WTC11 (cell line): ENCODE measurements around the gene ALG14. TPM values are rescaled to one million over a fixed set of nuclear protein-coding genes. Genes with fewer than 3 reads are reported as not detected.

Experiments used
- ATAC-seq: fragments of 200-7000 bp; cut with Tn5 transposase; 2 replicates; pipeline ENCODE4 v1.10.0; 2021; ENCODE audit warnings: mild to moderate bottlenecking, moderate library complexity
- CTCF ChIA-PET: fragments of 300-600 bp; sonication (Branson Sonifier 250); formaldehyde crosslinking; loops from one replicate; lab custom pipeline; 2021; ENCODE audit warnings: antibody characterized with exemption; lab: Charles Lee
- POLR2A ChIA-PET: fragments of 350-600 bp; sonication (Branson Sonifier 250); formaldehyde crosslinking; loops from one replicate; lab custom pipeline; 2021; ENCODE audit warnings: antibody characterized with exemption; lab: Charles Lee
- DNase-seq: peaks from one replicate; pipeline ENCODE4 v3.0.0; 2021; ENCODE audit warnings: low spot score
- H3K27ac Mint-ChIP-seq: 2 replicates; pipeline ENCODE4 v1.8.0; 2021; ENCODE audit warnings: mixed read lengths
- H3K27me3 Mint-ChIP-seq: 2 replicates; pipeline ENCODE4 v1.8.0; 2021; ENCODE audit warnings: low read depth, mild to moderate bottlenecking, moderate library complexity, mixed read lengths
- H3K36me3 Mint-ChIP-seq: 2 replicates; pipeline ENCODE4 v1.8.0; 2021; ENCODE audit warnings: mixed read lengths
- H3K4me1 Mint-ChIP-seq: 2 replicates; pipeline ENCODE4 v1.8.0; 2022; ENCODE audit warnings: mixed read lengths
- H3K4me3 Mint-ChIP-seq: 2 replicates; pipeline ENCODE4 v1.8.0; 2021; ENCODE audit warnings: mild to moderate bottlenecking, moderate library complexity, mixed read lengths
- H3K9me3 Mint-ChIP-seq: 2 replicates; pipeline ENCODE4 v1.8.0; 2021; ENCODE audit warnings: mixed read lengths
- CREB1 ChIP-seq: sonication (generic); formaldehyde crosslinking; IDR thresholded peaks from 2 replicates; pipeline ENCODE4 v1.8.0; 2023; ENCODE audit warnings: mild to moderate bottlenecking, missing genetic modification reagents
- CREM ChIP-seq: sonication (generic); formaldehyde crosslinking; IDR thresholded peaks from 2 replicates; pipeline ENCODE4 v1.8.1; 2022; ENCODE audit warnings: mild to moderate bottlenecking, missing genetic modification reagents, moderate library complexity
- FOXK1 ChIP-seq: sonication (generic); formaldehyde crosslinking; IDR thresholded peaks from 2 replicates; pipeline ENCODE4 v1.8.0; 2022; ENCODE audit warnings: mild to moderate bottlenecking, moderate library complexity, missing genetic modification reagents
- GTF2I ChIP-seq: fragments of 250-450 bp; sonication (Bioruptor Pico); conservative IDR thresholded peaks from 2 replicates; pipeline ENCODE4 v1.4.0; 2021; ENCODE audit warnings: mild to moderate bottlenecking
- JUN ChIP-seq: sonication (generic); formaldehyde crosslinking; IDR thresholded peaks from 2 replicates; pipeline ENCODE4 v1.8.0; 2023; ENCODE audit warnings: mild to moderate bottlenecking, missing genetic modification reagents
- KAT7 ChIP-seq: sonication (generic); formaldehyde crosslinking; IDR thresholded peaks from 2 replicates; pipeline ENCODE4 v1.8.1; 2023; ENCODE audit warnings: missing genetic modification reagents, mild to moderate bottlenecking, borderline replicate concordance
- MYBL2 ChIP-seq: sonication (generic); formaldehyde crosslinking; IDR thresholded peaks from 2 replicates; pipeline ENCODE4 v1.8.1; 2023; ENCODE audit warnings: mild to moderate bottlenecking, moderate library complexity, missing genetic modification reagents
- NR1H2 ChIP-seq: sonication (generic); formaldehyde crosslinking; IDR thresholded peaks from 2 replicates; pipeline ENCODE4 v1.9.0; 2021; ENCODE audit warnings: mild to moderate bottlenecking, moderate library complexity, missing genetic modification reagents
- RORB ChIP-seq: fragments of 250-450 bp; sonication (Bioruptor Pico); IDR thresholded peaks from 2 replicates; pipeline ENCODE4 v1.9.0; 2021; ENCODE audit warnings: mild to moderate bottlenecking
- SOX15 ChIP-seq: fragments of 250-450 bp; sonication (Bioruptor Pico); IDR thresholded peaks from 2 replicates; pipeline ENCODE4 v1.9.0; 2021; ENCODE audit warnings: mild to moderate bottlenecking
- SP1 ChIP-seq: sonication (generic); formaldehyde crosslinking; conservative IDR thresholded peaks from 2 replicates; pipeline ENCODE4 v1.8.1; 2022; ENCODE audit warnings: missing genetic modification reagents
- TP53 ChIP-seq: sonication (generic); formaldehyde crosslinking; IDR thresholded peaks from 2 replicates; pipeline ENCODE4 v1.8.1; 2023; ENCODE audit warnings: mild to moderate bottlenecking, missing genetic modification reagents
- ZNF121 ChIP-seq: sonication (generic); formaldehyde crosslinking; IDR thresholded peaks from 2 replicates; pipeline ENCODE4 v1.8.0; 2023; ENCODE audit warnings: missing genetic modification reagents
- ZNF138 ChIP-seq: sonication (generic); formaldehyde crosslinking; conservative IDR thresholded peaks from 2 replicates; pipeline ENCODE4 v1.8.1; 2022; ENCODE audit warnings: mild to moderate bottlenecking, moderate library complexity, missing genetic modification reagents
- ZNF317 ChIP-seq: sonication (generic); formaldehyde crosslinking; IDR thresholded peaks from 2 replicates; pipeline ENCODE4 v1.8.1; 2023; ENCODE audit warnings: low read depth, mild to moderate bottlenecking, moderate library complexity, missing genetic modification reagents, borderline replicate concordance
- ZNF532 ChIP-seq: fragments of 250-450 bp; sonication (Bioruptor Pico); IDR thresholded peaks from 2 replicates; pipeline ENCODE4 v1.9.0; 2021; ENCODE audit warnings: mild to moderate bottlenecking, borderline replicate concordance
- total RNA-seq: library from RNA; stranded (reverse); gene quantifications from 3 replicates; pipeline ENCODE4 v1.2.3, GENCODE V29; 2021
- TF ChIP-seq, protein P1 (sequence below): sonication (generic); formaldehyde crosslinking; IDR thresholded peaks from 2 replicates; pipeline ENCODE4 v1.8.1; 2022; ENCODE audit warnings: low read depth, mild to moderate bottlenecking, moderate library complexity, missing genetic modification reagents, borderline replicate concordance
- TF ChIP-seq, protein P2 (sequence below): sonication (generic); formaldehyde crosslinking; IDR thresholded peaks from 2 replicates; pipeline ENCODE4 v1.8.0; 2023; ENCODE audit warnings: missing genetic modification reagents
- TF ChIP-seq, protein P3 (sequence below): sonication (generic); formaldehyde crosslinking; IDR thresholded peaks from 2 replicates; pipeline ENCODE4 v1.8.1; 2023; ENCODE audit warnings: mild to moderate bottlenecking, missing genetic modification reagents, moderate library complexity
- TF ChIP-seq, protein P4 (sequence below): sonication (generic); formaldehyde crosslinking; IDR thresholded peaks from 2 replicates; pipeline ENCODE4 v1.8.1; 2022; ENCODE audit warnings: mild to moderate bottlenecking, missing genetic modification reagents, moderate library complexity, borderline replicate concordance

The ALG14 gene
- total RNA-seq, 1 experiment from 2014 or later: 2.3 TPM

GRCh38 chr1:94936861-94937620, 135.7 kb downstream of the ALG14 start:
- TF ChIP-seq RORB (CRISPR knock-in tag) (0 out of 2 replicates have a peak, but pooled peaks have one; percentile 25), GTF2I (CRISPR knock-in tag) (peak; percentile 77; the same call in 1 of the 2 replicates), ZNF317 (no peak), JUN (CRISPR knock-in tag) (no peak), SP1 (CRISPR knock-in tag) (no peak), ZNF532 (CRISPR knock-in tag) (no peak), ZNF121 (CRISPR knock-in tag) (peak; percentile 89)
- Mint-ChIP-seq H3K36me3 (peaks cover 4% of the 10 kb centered on the region; the same call in 1 of the 2 replicates), H3K27ac (peak overlapping the region; percentile 14; the same call in 1 of the 2 replicates), H3K4me1 (peaks cover 35% of the 10 kb centered on the region), H3K4me3 (no peak overlapping the region), H3K9me3 (no peaks in the 10 kb centered on the region), H3K27me3 (no peaks in the 10 kb centered on the region)
- POLR2A ChIA-PET: interaction anchor here (2.2 kb wide), 1 partner anchor 10 kb away, joined by 8 read pairs; the partner anchor contains the start of gene CNN3
- CTCF ChIA-PET: interaction anchor here (0.9 to 2.2 kb wide), 3 partner anchors 83 to 456 kb away, joined by 3 to 7 read pairs (median 3); no protein-coding TSS in a partner anchor
- peak; percentile 36 for ATAC-seq
- DNase-seq: no peak

- Mint-ChIP-seq H3K36me3 (peaks cover 7% of the 10 kb centered on the region; the same call in 1 of the 2 replicates), H3K9me3 (no peaks in the 10 kb centered on the region), H3K4me3 (no peak overlapping the region), H3K27me3 (no peaks in the 10 kb centered on the region), H3K4me1 (peaks cover 40% of the 10 kb centered on the region), H3K27ac (peak overlapping the region; percentile 50)
- ChIA-PET CTCF (interaction anchor here (1.0 to 2.2 kb wide), 3 partner anchors 81 to 298 kb away, joined by 3 to 7 read pairs (median 3); partner anchors contain the start of gene RWDD3), POLR2A (interaction anchor here (2.2 kb wide), 1 partner anchor 8 kb away, joined by 8 read pairs; the partner anchor contains the start of gene CNN3)
- TF ChIP-seq, protein P1, sequence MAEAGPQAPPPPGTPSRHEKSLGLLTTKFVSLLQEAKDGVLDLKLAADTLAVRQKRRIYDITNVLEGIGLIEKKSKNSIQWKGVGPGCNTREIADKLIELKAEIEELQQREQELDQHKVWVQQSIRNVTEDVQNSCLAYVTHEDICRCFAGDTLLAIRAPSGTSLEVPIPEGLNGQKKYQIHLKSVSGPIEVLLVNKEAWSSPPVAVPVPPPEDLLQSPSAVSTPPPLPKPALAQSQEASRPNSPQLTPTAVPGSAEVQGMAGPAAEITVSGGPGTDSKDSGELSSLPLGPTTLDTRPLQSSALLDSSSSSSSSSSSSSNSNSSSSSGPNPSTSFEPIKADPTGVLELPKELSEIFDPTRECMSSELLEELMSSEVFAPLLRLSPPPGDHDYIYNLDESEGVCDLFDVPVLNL: no peak
- no peak for TF ChIP-seq CREM (CRISPR knock-in tag)
- TF ChIP-seq MYBL2 (CRISPR knock-in tag): no peak
- TF ChIP-seq, protein P2, sequence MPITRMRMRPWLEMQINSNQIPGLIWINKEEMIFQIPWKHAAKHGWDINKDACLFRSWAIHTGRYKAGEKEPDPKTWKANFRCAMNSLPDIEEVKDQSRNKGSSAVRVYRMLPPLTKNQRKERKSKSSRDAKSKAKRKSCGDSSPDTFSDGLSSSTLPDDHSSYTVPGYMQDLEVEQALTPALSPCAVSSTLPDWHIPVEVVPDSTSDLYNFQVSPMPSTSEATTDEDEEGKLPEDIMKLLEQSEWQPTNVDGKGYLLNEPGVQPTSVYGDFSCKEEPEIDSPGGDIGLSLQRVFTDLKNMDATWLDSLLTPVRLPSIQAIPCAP (CRISPR knock-in tag): no peak
- no peak for TF ChIP-seq SOX15
- no peak for TF ChIP-seq TP53 (CRISPR knock-in tag)
- TF ChIP-seq, protein P3, sequence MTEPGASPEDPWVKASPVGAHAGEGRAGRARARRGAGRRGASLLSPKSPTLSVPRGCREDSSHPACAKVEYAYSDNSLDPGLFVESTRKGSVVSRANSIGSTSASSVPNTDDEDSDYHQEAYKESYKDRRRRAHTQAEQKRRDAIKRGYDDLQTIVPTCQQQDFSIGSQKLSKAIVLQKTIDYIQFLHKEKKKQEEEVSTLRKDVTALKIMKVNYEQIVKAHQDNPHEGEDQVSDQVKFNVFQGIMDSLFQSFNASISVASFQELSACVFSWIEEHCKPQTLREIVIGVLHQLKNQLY: no peak
- ATAC-seq: no peak
- DNase-seq: no peak
Measured at GRCh38 chr1:94935476-94935875, 137.3 kb downstream of the ALG14 start.

DNA sequence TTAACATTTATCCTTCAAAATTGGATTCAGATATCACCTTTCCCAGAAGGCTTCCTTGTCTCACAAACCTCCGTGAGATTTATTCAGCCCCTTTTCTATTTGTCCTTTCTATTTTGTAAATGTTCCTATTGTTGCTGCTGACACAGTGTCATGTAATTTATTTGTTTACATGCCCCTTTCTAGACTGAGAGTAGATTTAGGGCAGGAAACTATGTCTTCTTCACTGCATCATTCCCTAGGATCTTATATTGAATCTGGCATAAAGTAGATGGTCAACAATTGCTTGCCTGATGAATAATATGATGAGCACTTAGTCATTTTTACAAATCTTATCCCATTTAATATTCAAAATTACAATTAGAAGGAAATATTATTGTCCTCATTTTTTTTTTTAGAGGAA, 137.7 kb downstream of the ALG14 start:
- Mint-ChIP-seq H3K27me3 (no peaks in the 10 kb centered on the region), H3K4me3 (no peak overlapping the region), H3K9me3 (no peaks in the 10 kb centered on the region), H3K36me3 (peaks cover 7% of the 10 kb centered on the region; the same call in 1 of the 2 replicates), H3K27ac (peak overlapping the region; percentile 13), H3K4me1 (peaks cover 44% of the 10 kb centered on the region)
- DNase-seq: no peak
- no peak for TF ChIP-seq JUN (CRISPR knock-in tag)
- TF ChIP-seq CREB1 (CRISPR knock-in tag): no peak
- no peak for TF ChIP-seq KAT7 (CRISPR knock-in tag)
- TF ChIP-seq ZNF138 (CRISPR knock-in tag): no peak
- no peak for TF ChIP-seq FOXK1 (CRISPR knock-in tag)
- no peak for TF ChIP-seq NR1H2
- TF ChIP-seq, protein P4, sequence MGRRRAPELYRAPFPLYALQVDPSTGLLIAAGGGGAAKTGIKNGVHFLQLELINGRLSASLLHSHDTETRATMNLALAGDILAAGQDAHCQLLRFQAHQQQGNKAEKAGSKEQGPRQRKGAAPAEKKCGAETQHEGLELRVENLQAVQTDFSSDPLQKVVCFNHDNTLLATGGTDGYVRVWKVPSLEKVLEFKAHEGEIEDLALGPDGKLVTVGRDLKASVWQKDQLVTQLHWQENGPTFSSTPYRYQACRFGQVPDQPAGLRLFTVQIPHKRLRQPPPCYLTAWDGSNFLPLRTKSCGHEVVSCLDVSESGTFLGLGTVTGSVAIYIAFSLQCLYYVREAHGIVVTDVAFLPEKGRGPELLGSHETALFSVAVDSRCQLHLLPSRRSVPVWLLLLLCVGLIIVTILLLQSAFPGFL: no peak
- POLR2A ChIA-PET: interaction anchor here (2.2 kb wide), 1 partner anchor 8 kb away, joined by 8 read pairs; the partner anchor contains the start of gene CNN3
- ATAC-seq: no peak
- CTCF ChIA-PET: no interaction called here
